H9 (cell line): ENCODE measurements around the gene MARF1. TPM values are rescaled to one million over a fixed set of nuclear protein-coding genes. Genes with fewer than 3 reads are reported as not detected.

Experiments
- DNase-seq: peaks from one replicate; pipeline ENCODE4 v3.0.0-alpha.2; 2017
- H2AFZ ChIP-seq: one replicate; pipeline ENCODE4 v1.6.1; 2013; ENCODE audit warnings: mild to moderate bottlenecking, low read length, control low read depth, moderate library complexity
- H2AK5ac ChIP-seq: 2 replicates; pipeline ENCODE4 v1.6.1; 2013; ENCODE audit warnings: low read length, control low read depth, mixed read lengths; ENCODE audit not compliant: insufficient read length
- H2BK120ac ChIP-seq: one replicate; pipeline ENCODE4 v1.6.1; 2013; ENCODE audit warnings: low read depth, mild to moderate bottlenecking, low read length, control low read depth, inconsistent platforms; ENCODE audit not compliant: poor library complexity, severe bottlenecking
- H2BK12ac ChIP-seq: 2 replicates; pipeline ENCODE4 v1.6.1; 2013; ENCODE audit warnings: low read length, control low read depth, mixed read lengths, low read depth; ENCODE audit not compliant: insufficient read length
- H2BK15ac ChIP-seq: 2 replicates; pipeline ENCODE4 v1.6.1; 2013; ENCODE audit warnings: low read depth, low read length, control low read depth
- H2BK20ac ChIP-seq: one replicate; pipeline ENCODE4 v1.6.1; 2013; ENCODE audit warnings: low read depth, mild to moderate bottlenecking, low read length, control low read depth, inconsistent platforms; ENCODE audit not compliant: poor library complexity, severe bottlenecking
- H2BK5ac ChIP-seq: 2 replicates; pipeline ENCODE4 v1.6.1; 2013; ENCODE audit warnings: low read length, control low read depth, mixed read lengths; ENCODE audit not compliant: insufficient read length
- H3K14ac ChIP-seq: 2 replicates; pipeline ENCODE4 v1.6.1; 2013; ENCODE audit warnings: low read length, control low read depth; ENCODE audit not compliant: insufficient read depth
- H3K18ac ChIP-seq: 2 replicates; pipeline ENCODE4 v1.6.1; 2013; ENCODE audit warnings: low read depth, mild to moderate bottlenecking, mixed read lengths, low read length, control low read depth; ENCODE audit not compliant: insufficient read length
- H3K23ac ChIP-seq: 2 replicates; pipeline ENCODE4 v1.6.1; 2013; ENCODE audit warnings: low read length, control low read depth, mixed read lengths, low read depth; ENCODE audit not compliant: insufficient read length
- H3K23me2 ChIP-seq: 2 replicates; pipeline ENCODE4 v1.6.1; 2013; ENCODE audit warnings: low read depth, mild to moderate bottlenecking, mixed read lengths, low read length, control low read depth; ENCODE audit not compliant: insufficient read length, poor library complexity, severe bottlenecking
- H3K27ac ChIP-seq: 2 replicates; pipeline ENCODE4 v1.5.1; 2013; ENCODE audit warnings: low read length, control low read depth, mixed read lengths, low read depth; ENCODE audit not compliant: insufficient read length
- H3K27me3 ChIP-seq: 2 replicates; pipeline ENCODE4 v1.6.1; 2013; ENCODE audit warnings: low read length, control low read depth, inconsistent platforms; ENCODE audit not compliant: insufficient read depth
- H3K4ac ChIP-seq: 2 replicates; pipeline ENCODE4 v1.6.1; 2013; ENCODE audit warnings: low read depth, mild to moderate bottlenecking, control low read depth, inconsistent platforms, low read length, moderate library complexity
- H3K4me1 ChIP-seq: 2 replicates; pipeline ENCODE4 v1.6.1; 2013; ENCODE audit warnings: low read length, control low read depth, inconsistent platforms; ENCODE audit not compliant: insufficient read depth
- H3K4me2 ChIP-seq: 2 replicates; pipeline ENCODE4 v1.6.1; 2013; ENCODE audit warnings: low read length, control low read depth, mixed read lengths; ENCODE audit not compliant: insufficient read length, insufficient read depth
- H3K56ac ChIP-seq: 2 replicates; pipeline ENCODE4 v1.6.1; 2013; ENCODE audit warnings: low read depth, mild to moderate bottlenecking, mixed read lengths, low read length, control low read depth; ENCODE audit not compliant: insufficient read length
- H3K79me1 ChIP-seq: 2 replicates; pipeline ENCODE4 v1.6.1; 2013; ENCODE audit warnings: low read depth, mild to moderate bottlenecking, moderate library complexity, low read length, control low read depth, inconsistent platforms; ENCODE audit not compliant: insufficient read depth, poor library complexity, severe bottlenecking
- H3K79me2 ChIP-seq: 2 replicates; pipeline ENCODE4 v1.6.1; 2013; ENCODE audit warnings: low read length, control low read depth, inconsistent platforms; ENCODE audit not compliant: insufficient read depth
- H3K9ac ChIP-seq: 2 replicates; pipeline ENCODE4 v1.6.1; 2013; ENCODE audit warnings: low read length, control low read depth, mixed read lengths; ENCODE audit not compliant: insufficient read length; ENCODE audit errors: extremely low read depth
- H3K9me3 ChIP-seq: one replicate; pipeline ENCODE4 v1.6.1; 2013; ENCODE audit warnings: low read depth, low read length, inconsistent platforms; ENCODE audit not compliant: control insufficient read depth
- H3T11ph ChIP-seq: one replicate; pipeline ENCODE4 v1.6.1; 2013; ENCODE audit warnings: mild to moderate bottlenecking, low read length, control low read depth, inconsistent platforms
- H4K20me1 ChIP-seq: one replicate; pipeline ENCODE4 v1.6.1; 2013; ENCODE audit not compliant: control insufficient read depth, insufficient read length, insufficient read depth
- H4K5ac ChIP-seq: 2 replicates; pipeline ENCODE4 v1.6.1; 2013; ENCODE audit warnings: low read depth, mild to moderate bottlenecking, mixed read lengths, low read length, control low read depth; ENCODE audit not compliant: insufficient read length
- H4K8ac ChIP-seq: replicated peaks from 2 replicates; pipeline ENCODE4 v1.6.1; 2013; ENCODE audit warnings: low read length, control low read depth, mixed read lengths, low read depth; ENCODE audit not compliant: insufficient read length
- H4K91ac ChIP-seq: 2 replicates; pipeline ENCODE4 v1.6.1; 2013; ENCODE audit warnings: low read depth, mild to moderate bottlenecking, moderate library complexity, mixed read lengths, low read length, control low read depth; ENCODE audit not compliant: insufficient read length
- H3K27ac Mint-ChIP-seq, 3 experiments: 2 replicates in 2 of 3; 3 replicates in 1 of 3; pipeline ENCODE4 v1.8.0; 2020 to 2021; ENCODE audit warnings: mixed read lengths in 3 of 3, mild to moderate bottlenecking in 1 of 3, moderate library complexity in 1 of 3
- H3K27me3 Mint-ChIP-seq: 2 replicates; pipeline ENCODE4 v1.8.0; 2021; ENCODE audit warnings: low read depth, mild to moderate bottlenecking, moderate library complexity, mixed read lengths
- H3K36me3 Mint-ChIP-seq, 3 experiments: 2 replicates in 2 of 3; 3 replicates in 1 of 3; pipeline ENCODE4 v1.8.0; 2020 to 2021; ENCODE audit warnings: low read depth in 3 of 3, mixed read lengths in 3 of 3; ENCODE audit not compliant: insufficient read depth in 1 of 3
- H3K4me1 Mint-ChIP-seq, 2 experiments: 2 replicates each; pipeline ENCODE4 v1.8.0; 2020; ENCODE audit warnings: mixed read lengths in 2 of 2
- H3K4me3 Mint-ChIP-seq, 2 experiments: 2 replicates in 1 of 2; 3 replicates in 1 of 2; pipeline ENCODE4 v1.8.0; 2020 to 2021; ENCODE audit warnings: mild to moderate bottlenecking in 2 of 2, mixed read lengths in 2 of 2, moderate library complexity in 1 of 2
- H3K9me3 Mint-ChIP-seq, 2 experiments: 2 replicates in 1 of 2; 3 replicates in 1 of 2; pipeline ENCODE4 v1.8.0; 2020; ENCODE audit warnings: mild to moderate bottlenecking in 2 of 2, mixed read lengths in 2 of 2, moderate library complexity in 1 of 2
- CTCF ChIP-seq: fragments of 200-600 bp; sonication (generic); conservative IDR thresholded peaks from 3 replicates; pipeline ENCODE4 v1.8.0; 2021; ENCODE audit warnings: antibody characterized with exemption, mild to moderate bottlenecking
- WGBS: extraction: QIAGEN DNeasy Blood & Tissue Kit; methylation state at CpG from one replicate; pipeline ENCODE4 v1.1.7; 2013; ENCODE audit warnings: missing lambda C conversion rate, low lambda C conversion rate, mixed read lengths; ENCODE audit not compliant: insufficient read length; ENCODE audit errors: extremely low coverage; 5-methylcytosine and 5-hydroxymethylcytosine counted together
- total RNA-seq: library from RNA; stranded (reverse); gene quantifications from 2 replicates; pipeline ENCODE4 v1.2.1, GENCODE V29; 2021

The MARF1 gene
- total RNA-seq, 1 experiment from 2014 or later, result 23.3 TPM

- H3K27me3 Mint-ChIP-seq, result no peaks in the 10 kb centered on the region; the same call in 1 of the 2 replicates
- Histone ChIP-seq H3K23ac (no peak overlapping the region), H3K27me3 (no peaks in the 10 kb centered on the region), H3K79me1 (peaks cover 11% of the 10 kb centered on the region), H2BK5ac (no peak overlapping the region), H3K27ac (no peak overlapping the region), H4K5ac (no peak overlapping the region), H2BK20ac (no peak overlapping the region), H3T11ph (no peak overlapping the region), H2AFZ (no peak overlapping the region), H3K4me1 (no peaks in the 10 kb centered on the region), H3K14ac (no peak overlapping the region), H3K18ac (no peak overlapping the region), H4K8ac (no peak overlapping the region), H3K9me3 (no peaks in the 10 kb centered on the region), H2BK15ac (no peak overlapping the region), H3K56ac (no peak overlapping the region), H2BK120ac (no peak overlapping the region), H2BK12ac (no peak overlapping the region), H4K91ac (no peak overlapping the region), H3K79me2 (no peaks in the 10 kb centered on the region; the same call in 1 of the 2 replicates), H3K4ac (no peak overlapping the region), H3K9ac (no peak overlapping the region), H3K4me2 (no peak overlapping the region), H3K23me2 (peaks cover 4% of the 10 kb centered on the region), H2AK5ac (no peak overlapping the region), H4K20me1 (peaks cover 2% of the 10 kb centered on the region)
- no peak for TF ChIP-seq CTCF
- DNase-seq, result no peak
- 0 out of 5 replicates have a peak, but pooled peaks cover 0 to 2% of the 10 kb centered on the region in 2 experiments for H3K9me3 Mint-ChIP-seq
- H3K36me3 Mint-ChIP-seq, result peaks cover 2 to 11% (median 6%) of the 10 kb centered on the region in 3 experiments; a peak in 5 of 7 replicates
- H3K27ac Mint-ChIP-seq, result no peak overlapping the region
- WGBS, result no CpG with 5 or more reads among the region's 2 CpGs
- no peak overlapping the region for H3K4me3 Mint-ChIP-seq
- peaks cover 7 to 9% of the 10 kb centered on the region in 2 experiments; a peak in 3 of 4 replicates for H3K4me1 Mint-ChIP-seq
Observed at GRCh38 chr16:15654591-15654990, 11.6 kb upstream of the MARF1 start.
